HG03039 (cell line): ENCODE measurements around the gene CPNE4.
A peak's percentile ranks its signal among the peaks of the same experiment; 100 is the strongest.

ENCODE experiments used
- ATAC-seq: cut with Tn5 transposase; IDR thresholded peaks from one replicate; pipeline ENCODE4 v1.9.1; 2021; ENCODE audit warnings: mild to moderate bottlenecking, moderate library complexity; ENCODE audit not compliant: unreplicated experiment

The CPNE4 gene

GRCh38 chr3:131612745-131613144 lies 422.1 kb downstream of the CPNE4 start:
- no peak for ATAC-seq

GRCh38 chr3:131610174-131610573 lies 424.6 kb downstream of the CPNE4 start:
- no peak for ATAC-seq

- no peak for ATAC-seq
Measured at GRCh38 chr3:131608741-131609140, 426.1 kb downstream of the CPNE4 start.

GRCh38 chr3:131608296-131608695 lies 426.5 kb downstream of the CPNE4 start:
- no peak for ATAC-seq

GRCh38 chr3:131605916-131606315 lies 428.9 kb downstream of the CPNE4 start:
- ATAC-seq: no peak

- ATAC-seq: no peak
Measured at GRCh38 chr3:131602011-131602779, 432.6 kb downstream of the CPNE4 start.

- no peak for ATAC-seq
Measured at GRCh38 chr3:131597816-131598215, 437.0 kb downstream of the CPNE4 start.

- no peak for ATAC-seq
Measured at GRCh38 chr3:131596884-131597283, 437.9 kb downstream of the CPNE4 start.

- ATAC-seq: no peak
Measured at GRCh38 chr3:131591394-131592014, 443.3 kb downstream of the CPNE4 start.

GRCh38 chr3:131586277-131586676 lies 448.5 kb downstream of the CPNE4 start:
- no peak for ATAC-seq

- ATAC-seq: no peak
Measured at GRCh38 chr3:131582438-131582837, 452.4 kb downstream of the CPNE4 start.

GRCh38 chr3:131568460-131568859 lies 466.4 kb downstream of the CPNE4 start:
- ATAC-seq: no peak

GRCh38 chr3:131564812-131565211 lies 470.0 kb downstream of the CPNE4 start:
- no peak for ATAC-seq

- ATAC-seq: no peak
Measured at GRCh38 chr3:131561511-131561910, 473.3 kb downstream of the CPNE4 start.

- no peak for ATAC-seq
Measured at GRCh38 chr3:131560795-131561194, 474.0 kb downstream of the CPNE4 start.

- no peak for ATAC-seq
Measured at GRCh38 chr3:131555456-131555855, 479.4 kb downstream of the CPNE4 start.

GRCh38 chr3:131553495-131554247 lies 481.1 kb downstream of the CPNE4 start:
- peak; percentile 92 for ATAC-seq

GRCh38 chr3:131551761-131552160 lies 483.1 kb downstream of the CPNE4 start:
- no peak for ATAC-seq

- no peak for ATAC-seq
Measured at GRCh38 chr3:131550562-131551465, 484.0 kb downstream of the CPNE4 start.

- ATAC-seq: no peak
Measured at GRCh38 chr3:131549340-131549739, 485.5 kb downstream of the CPNE4 start.

- ATAC-seq: no peak
Measured at GRCh38 chr3:131547585-131547984, 487.2 kb downstream of the CPNE4 start.
